Measurements from ENCODE around the gene CLEC5A.
"Not testable (repeated sequence)": the region's sequence is repeated elsewhere in the genome, so short reads cannot be mapped to it uniquely, and the experiment has no call there.

Gene CLEC5A

DNA sequence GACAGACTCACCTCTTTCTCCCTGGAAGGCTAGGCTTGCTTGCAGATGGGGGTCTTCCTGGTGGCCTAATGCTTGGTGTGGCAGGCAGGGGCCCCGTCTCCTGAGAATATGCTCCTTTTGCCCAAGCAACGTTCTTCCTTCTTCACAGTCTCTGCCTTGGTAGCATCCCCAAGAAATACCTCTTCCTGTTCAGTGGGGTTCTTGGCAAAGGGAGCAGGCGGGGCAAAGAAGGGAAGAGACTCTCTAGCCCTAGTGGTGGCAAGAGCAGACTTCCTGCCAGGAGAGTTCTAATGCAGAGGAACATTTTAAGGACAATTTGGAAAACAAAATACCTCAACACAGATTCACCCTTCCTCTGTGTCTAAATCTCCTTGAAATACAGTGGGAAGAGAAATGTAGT, at the start of gene CLEC5A:
TSS of gene CLEC5A (minus strand) at position 179 of the 400 bp plus-strand sequence. CDS start 682 bp downstream, outside the sequence.
- no peak for DNase-seq (ENCODE audit: low spot score)

DNA sequence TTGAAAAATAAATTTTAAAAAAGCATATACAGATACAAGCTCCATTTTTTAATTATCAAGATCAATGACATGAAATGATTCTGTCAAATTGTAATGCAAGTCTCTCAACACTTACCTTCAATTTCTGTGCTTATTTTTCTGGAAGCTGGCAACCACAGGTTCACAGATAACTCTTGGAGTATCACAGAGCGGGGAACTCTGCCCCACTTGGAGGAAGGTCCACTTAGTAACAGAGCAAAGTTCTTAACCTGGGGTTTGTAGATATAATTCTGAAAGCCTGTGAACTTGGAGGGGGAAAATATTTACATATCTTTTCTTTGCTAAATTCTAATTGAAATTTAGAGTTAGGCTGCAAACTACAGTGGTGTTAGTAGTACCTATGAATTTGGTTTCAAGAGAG, 46.6 kb upstream of the CLEC5A start:
- no peak for DNase-seq (ENCODE audit: low spot score)

- DNase-seq (ENCODE audit: low spot score) = no peak
Observed at GRCh38 chr7:141992688-141993087, 45.9 kb upstream of the CLEC5A start.

DNA sequence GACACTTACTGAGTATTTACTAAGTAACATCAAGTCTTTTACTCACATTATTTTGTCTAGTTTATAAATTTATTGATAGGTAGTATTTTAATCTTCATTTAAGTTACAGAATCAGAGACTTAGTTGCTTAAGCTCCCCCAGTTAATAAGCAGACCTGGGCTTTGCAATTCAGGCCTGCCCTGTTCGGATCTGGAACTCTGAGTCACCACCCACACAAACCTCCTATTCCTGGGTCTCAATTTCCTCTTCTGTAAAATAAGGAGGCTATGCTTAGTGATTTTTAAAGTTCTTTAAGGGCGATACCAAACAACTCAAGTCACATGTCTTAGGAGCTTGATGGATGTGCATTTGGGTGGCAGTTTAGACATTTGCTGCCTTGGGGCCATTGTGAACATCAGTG, 45.4 kb upstream of the CLEC5A start:
- DNase-seq (ENCODE audit: low spot score) = no peak

- DNase-seq (ENCODE audit: low spot score) = no peak
Observed at GRCh38 chr7:141991140-141991539, 44.4 kb upstream of the CLEC5A start.

- no peak for DNase-seq (ENCODE audit: low spot score)
Observed at GRCh38 chr7:141990011-141990725, 43.4 kb upstream of the CLEC5A start.

DNA sequence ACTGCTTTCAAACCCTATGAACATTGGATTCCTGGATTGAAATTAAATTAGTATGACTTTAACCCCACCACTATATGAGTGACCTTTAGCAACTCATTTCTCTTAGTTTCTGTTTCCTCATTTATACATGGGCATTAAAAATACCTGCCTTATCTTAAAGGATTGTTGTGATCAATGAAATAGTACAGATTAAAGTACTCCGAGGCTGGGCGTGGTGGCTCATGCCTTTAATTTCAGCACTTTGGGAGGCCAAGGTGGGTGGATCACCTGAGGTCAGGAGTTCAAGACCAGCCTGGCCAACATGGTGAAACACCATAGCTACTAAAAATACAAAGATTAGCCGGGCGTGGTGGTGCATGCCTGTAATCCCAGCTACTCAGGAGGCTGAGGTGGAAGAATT, 41.0 kb upstream of the CLEC5A start:
- DNase-seq (ENCODE audit: low spot score) = not testable (repeated sequence)

- no peak for DNase-seq (ENCODE audit: low spot score)
Observed at GRCh38 chr7:141986923-141987322, 40.1 kb upstream of the CLEC5A start.

DNA sequence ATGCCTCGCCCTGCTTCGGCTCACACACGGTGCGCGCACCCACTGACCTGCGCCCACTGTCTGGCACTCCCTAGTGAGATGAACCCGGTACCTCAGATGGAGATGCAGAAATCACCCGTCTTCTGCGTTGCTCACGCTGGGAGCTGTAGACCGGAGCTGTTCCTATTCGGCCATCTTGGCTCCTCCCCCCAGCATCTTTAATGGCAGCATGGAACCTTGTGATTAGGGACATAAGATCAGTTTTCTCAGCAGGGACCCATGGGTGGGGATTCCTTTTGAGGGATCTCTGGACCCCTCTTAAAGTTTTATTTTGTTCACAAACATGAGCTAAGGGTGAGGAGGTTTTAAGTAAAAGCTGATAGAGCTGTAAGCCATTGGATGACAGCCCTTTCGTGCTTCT, 39.2 kb upstream of the CLEC5A start:
- not testable (repeated sequence) for DNase-seq (ENCODE audit: low spot score)

GRCh38 chr7:141979568-141979967, 32.8 kb upstream of the CLEC5A start:
- no peak for DNase-seq (ENCODE audit: low spot score)

DNA sequence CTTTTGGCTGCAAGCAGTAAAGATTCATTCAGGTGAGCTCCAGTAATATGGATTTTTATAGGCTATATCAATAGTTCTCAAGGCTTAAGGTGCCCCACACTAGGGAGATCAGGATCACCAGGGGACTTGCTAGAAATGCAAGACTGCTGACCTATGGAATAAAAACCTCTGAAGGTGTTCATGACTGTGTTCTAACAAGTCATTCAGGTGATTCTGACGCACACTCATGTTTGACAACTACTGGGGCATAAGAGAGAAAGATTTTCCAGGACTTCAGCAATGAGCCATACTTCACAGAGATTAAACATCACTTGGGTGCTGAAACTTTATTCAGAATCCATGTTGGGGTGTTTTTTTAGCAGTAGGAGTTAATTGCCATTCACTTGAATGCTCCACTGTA, 31.6 kb upstream of the CLEC5A start:
- DNase-seq (ENCODE audit: low spot score) = no peak

GRCh38 chr7:141976524-141977245, 29.9 kb upstream of the CLEC5A start:
- no peak for DNase-seq (ENCODE audit: low spot score)

DNA sequence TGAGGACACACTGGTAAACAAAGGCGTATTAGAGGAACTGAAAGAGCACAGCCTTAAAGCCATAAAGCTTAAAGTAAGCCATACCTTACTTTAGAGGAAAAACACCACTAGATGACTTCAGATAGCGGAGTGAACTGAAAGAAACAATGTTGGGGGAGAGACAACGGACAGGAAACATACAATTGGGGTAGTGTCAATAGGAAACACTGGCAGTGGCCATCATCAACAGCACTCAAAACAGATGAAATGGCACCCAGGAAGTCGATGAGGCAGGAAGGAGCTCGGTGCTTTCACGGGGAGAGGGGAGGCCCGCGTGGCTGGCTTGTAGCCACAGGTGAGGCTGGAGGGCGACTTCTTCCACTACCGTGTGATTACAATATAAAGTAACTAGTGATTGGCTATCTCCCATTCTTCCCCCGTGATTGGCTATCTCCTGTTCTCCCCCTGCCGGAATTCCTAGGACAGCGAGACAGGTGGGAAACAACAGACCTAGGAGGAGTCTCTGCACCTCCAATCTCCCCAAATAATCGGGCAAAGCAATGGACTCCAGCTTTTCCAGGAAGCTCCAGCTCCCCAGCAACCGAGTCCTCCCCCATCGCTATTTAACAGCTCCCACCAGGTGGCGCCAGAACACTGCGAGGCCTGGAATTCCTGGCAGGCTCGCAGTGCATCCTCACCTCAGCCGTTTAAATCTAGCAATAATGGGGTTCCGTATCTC, 29.2 kb upstream of the CLEC5A start:
- DNase-seq (ENCODE audit: low spot score) = peak; percentile 20

DNA sequence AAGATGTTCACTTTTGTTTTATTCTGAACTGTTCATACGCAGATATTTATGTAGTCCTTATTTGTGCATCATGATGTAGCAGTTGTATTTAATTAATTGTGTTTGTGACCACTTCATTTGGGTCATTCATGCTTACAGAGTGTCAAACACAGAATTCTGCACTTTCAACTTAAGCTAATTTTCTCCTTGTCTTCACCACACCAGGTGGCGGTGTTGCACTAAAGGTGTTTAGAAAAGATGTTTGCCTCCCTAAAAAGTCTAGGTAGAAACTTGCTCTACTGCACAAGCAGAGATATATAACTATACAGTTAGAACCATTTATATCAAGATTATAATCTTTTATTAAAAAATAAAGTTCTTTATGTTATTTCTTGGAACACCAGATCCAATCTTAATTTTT, 28.1 kb upstream of the CLEC5A start:
- no peak for DNase-seq (ENCODE audit: low spot score)

DNA sequence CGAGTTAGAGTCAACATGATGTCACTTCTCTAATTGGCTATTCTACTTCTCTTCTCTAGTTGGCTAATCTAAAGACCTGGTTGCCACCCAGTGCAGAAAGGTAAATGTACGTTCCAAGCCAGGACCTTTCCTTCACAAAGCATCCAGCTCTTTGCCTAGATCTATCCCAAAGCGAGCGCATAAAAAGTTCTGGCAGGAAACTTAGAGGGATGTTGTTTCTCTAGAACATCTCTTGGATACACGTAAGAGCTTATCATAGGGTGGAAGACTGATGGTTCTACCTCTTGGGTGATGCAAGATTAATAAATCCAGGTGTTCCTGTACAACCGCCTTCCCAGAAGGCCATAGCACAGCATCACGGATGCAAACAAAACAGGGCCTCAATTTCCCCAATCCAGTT, 26.9 kb upstream of the CLEC5A start, which contains the start of gene TAS2R38:
TSS of gene TAS2R38 (minus strand) at position 101 of the 400 bp plus-strand sequence. CDS start at position 17, 84 bp downstream.
- no peak for DNase-seq (ENCODE audit: low spot score)

GRCh38 chr7:141960687-141961422, 14.1 kb upstream of the CLEC5A start:
- DNase-seq (ENCODE audit: low spot score) = no peak

GRCh38 chr7:141956084-141956483, 9.3 kb upstream of the CLEC5A start:
- DNase-seq (ENCODE audit: low spot score) = no peak

- DNase-seq (ENCODE audit: low spot score) = no peak
Observed at GRCh38 chr7:141954334-141954733, 7.6 kb upstream of the CLEC5A start.

DNA sequence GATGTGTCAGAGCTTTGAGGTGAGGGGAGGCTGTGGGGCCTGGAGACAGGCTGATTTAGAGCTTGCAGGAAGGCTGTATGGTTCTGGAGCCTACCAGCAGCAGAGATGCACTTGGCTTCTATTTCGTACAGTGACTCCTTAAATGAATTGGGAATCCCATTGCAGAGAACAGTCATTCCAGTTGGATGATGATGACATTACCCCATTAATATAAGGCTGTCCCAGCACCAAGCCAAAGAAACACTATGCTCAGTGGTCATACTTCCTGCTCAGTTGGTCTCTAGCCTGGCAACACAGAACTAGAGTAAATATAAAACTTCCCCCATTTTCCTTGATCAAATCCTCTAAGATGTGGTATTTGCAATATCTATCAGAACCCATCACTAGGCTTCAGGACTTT, 5.7 kb upstream of the CLEC5A start:
- DNase-seq (ENCODE audit: low spot score) = no peak

DNA sequence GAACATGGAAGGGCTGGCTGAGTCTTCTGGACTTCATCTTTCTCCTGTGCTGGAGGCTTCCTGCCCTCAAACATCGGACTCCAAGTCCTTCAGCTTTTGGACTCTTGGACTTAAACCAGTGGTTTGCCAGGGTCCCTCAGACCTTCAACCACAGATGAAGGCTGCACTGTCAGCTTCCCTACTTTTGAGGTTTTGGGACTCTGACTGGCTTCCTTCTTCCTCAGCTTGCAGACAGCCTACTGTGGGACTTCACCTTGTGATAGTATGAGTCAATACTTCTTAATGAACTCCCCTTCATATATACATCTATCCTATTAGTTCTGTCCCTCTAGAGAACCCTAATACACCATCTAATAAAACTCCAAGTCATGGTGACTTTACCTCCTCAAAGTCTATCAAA, 4.0 kb upstream of the CLEC5A start:
- DNase-seq (ENCODE audit: low spot score) = no peak

GRCh38 chr7:141949911-141950310, 3.1 kb upstream of the CLEC5A start:
- no peak for DNase-seq (ENCODE audit: low spot score)

DNA sequence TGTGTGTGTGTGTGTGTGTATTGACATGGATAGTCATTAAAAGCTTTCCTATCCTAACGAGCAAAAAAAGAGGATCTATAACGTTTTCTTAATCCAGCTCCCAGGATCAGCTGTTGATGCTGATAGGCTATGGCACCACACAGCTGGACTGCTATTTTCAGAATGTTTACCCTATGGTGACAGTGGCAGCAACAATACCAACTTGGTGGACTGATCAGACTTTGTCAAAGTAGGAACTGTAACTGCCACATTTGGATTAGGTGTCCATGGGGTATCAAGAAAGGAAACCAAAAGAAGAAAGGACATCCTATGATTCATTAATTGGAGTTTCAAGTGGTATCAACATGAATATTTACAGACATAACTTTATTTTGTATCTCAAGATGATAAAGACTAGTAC, 2.7 kb upstream of the CLEC5A start:
- DNase-seq (ENCODE audit: low spot score) = no peak

Data from hematopoietic multipotent progenitor cell treated with erythropoietin and hydrocortisone succinate and interleukin-3 and kit ligand, for 17 days (in vitro differentiated cells).